ENCODE measurements around the gene FBRS. TPM values are rescaled to one million over a fixed set of nuclear protein-coding genes. Genes with fewer than 3 reads are reported as not detected.
"Not testable (repeated sequence)": the region's sequence is repeated elsewhere in the genome, so short reads cannot be mapped to it uniquely, and the experiment has no call there.

The FBRS gene
- total and polyA plus RNA-seq, 2 donors (not counting 1 experiment from before 2014, with no cell fraction given): 5.5 to 20.8 TPM

DNA sequence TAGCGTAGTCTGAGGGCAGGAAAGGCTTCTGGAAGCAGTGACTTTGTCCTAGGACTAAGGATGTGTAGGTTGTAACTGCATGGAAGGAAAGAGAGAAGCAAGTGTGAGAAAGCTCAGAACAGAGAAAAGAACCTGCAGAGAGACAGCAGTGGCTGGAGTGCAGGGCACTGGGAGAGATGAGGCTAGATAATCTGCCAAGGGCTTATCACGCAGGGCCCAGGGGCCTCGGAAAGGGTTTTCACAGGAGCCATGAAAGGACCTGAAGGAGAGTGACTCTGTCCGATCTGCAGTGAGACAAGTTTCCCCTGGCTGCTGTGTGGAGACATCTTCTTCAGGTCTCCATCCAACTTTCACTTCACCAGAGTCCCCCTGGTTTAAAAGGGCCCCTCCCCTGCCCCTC, 33.7 kb downstream of the FBRS start:
- H3K27me3 ChIP-seq (ENCODE audit: control insufficient read depth, insufficient read depth, low read length): no peaks in the 10 kb centered on the region
- H3K79me2 ChIP-seq (ENCODE audit: control insufficient read depth, insufficient read depth, low read length): no peaks in the 10 kb centered on the region
- no peak overlapping the region for H2AFZ ChIP-seq (ENCODE audit: low read length)
- no peak overlapping the region for H3K27ac ChIP-seq (ENCODE audit: insufficient read depth, low read length)
- TF ChIP-seq EZH2 (IDR thresholded peaks at IDR 0.05; ENCODE audit: low read length, missing control alignments): no peak
- H4K20me1 ChIP-seq (ENCODE audit: control insufficient read depth, extremely low read depth, insufficient read depth, low read length): no peaks in the 10 kb centered on the region
- no peaks in the 10 kb centered on the region for H3K36me3 ChIP-seq (ENCODE audit: control insufficient read depth, insufficient read depth, low read length)
- no peak overlapping the region for H3K4me3 ChIP-seq (replicated peaks in 1 of 4; ENCODE audit: control extremely low read depth in 1 of 4, insufficient read depth in 1 of 4, low read depth in 3 of 4, low read length in 4 of 4)
- H3K4me1 ChIP-seq (ENCODE audit: control insufficient read depth, extremely low read depth, insufficient read depth, low read length): no peaks in the 10 kb centered on the region
- H3K4me2 ChIP-seq (ENCODE audit: extremely low read depth, insufficient read depth, low read length): no peak overlapping the region
- H3K9me3 ChIP-seq (ENCODE audit: control insufficient read depth, insufficient read depth, low read depth, low read length): no peaks in the 10 kb centered on the region
- no peak overlapping the region for H3K9ac ChIP-seq (ENCODE audit: insufficient read depth, low read length)
- no peak for DNase-seq (ENCODE audit: low read depth in 2 of 2)

DNA sequence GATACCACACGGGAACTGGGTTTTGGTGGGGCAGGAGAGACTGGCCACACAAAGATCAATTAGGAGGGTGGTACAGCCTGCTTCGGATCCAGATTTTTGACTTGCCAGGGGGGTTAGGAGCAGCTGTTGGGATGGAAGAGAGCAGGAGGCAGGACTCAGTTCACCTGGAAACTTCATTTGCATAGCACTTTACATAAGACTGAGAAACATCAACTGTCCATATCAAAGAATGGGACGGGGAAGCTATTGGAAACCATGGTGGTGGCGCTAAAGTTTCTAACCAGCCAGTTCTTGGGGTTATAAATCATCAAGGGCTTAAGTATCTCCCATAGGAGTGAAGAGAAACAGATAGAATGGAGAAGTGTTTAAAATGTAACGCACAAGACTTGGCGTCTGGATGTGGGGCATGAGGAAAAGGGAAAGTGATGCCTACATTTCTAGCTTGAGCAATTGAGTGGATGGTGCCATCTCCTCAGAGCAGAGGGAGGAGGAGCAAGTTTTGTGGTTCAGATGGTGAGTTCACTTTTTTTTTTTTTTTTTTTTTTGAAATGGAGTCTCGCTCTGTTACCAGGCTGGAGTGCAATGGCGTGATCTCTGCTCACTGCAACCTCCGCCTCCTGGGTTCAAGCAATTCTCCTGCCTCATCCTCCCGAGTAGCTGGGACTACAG, 34.3 kb downstream of the FBRS start:
- no peaks in the 10 kb centered on the region for H3K79me2 ChIP-seq (ENCODE audit: control insufficient read depth, insufficient read depth, low read length)
- H2AFZ ChIP-seq (ENCODE audit: low read length): no peak overlapping the region
- no peak overlapping the region for H3K4me3 ChIP-seq (replicated peaks in 1 of 4; ENCODE audit: control extremely low read depth in 1 of 4, insufficient read depth in 1 of 4, low read depth in 3 of 4, low read length in 4 of 4)
- H3K9ac ChIP-seq (ENCODE audit: insufficient read depth, low read length): no peak overlapping the region
- H3K27me3 ChIP-seq (ENCODE audit: control insufficient read depth, insufficient read depth, low read length): no peaks in the 10 kb centered on the region
- peaks cover 2% of the 10 kb centered on the region for H3K4me1 ChIP-seq (ENCODE audit: control insufficient read depth, extremely low read depth, insufficient read depth, low read length)
- H4K20me1 ChIP-seq (ENCODE audit: control insufficient read depth, extremely low read depth, insufficient read depth, low read length): no peaks in the 10 kb centered on the region
- no peaks in the 10 kb centered on the region for H3K9me3 ChIP-seq (ENCODE audit: control insufficient read depth, insufficient read depth, low read depth, low read length)
- H3K4me2 ChIP-seq (ENCODE audit: extremely low read depth, insufficient read depth, low read length): no peak overlapping the region
- H3K27ac ChIP-seq (ENCODE audit: insufficient read depth, low read length): no peak overlapping the region
- no peaks in the 10 kb centered on the region for H3K36me3 ChIP-seq (ENCODE audit: control insufficient read depth, insufficient read depth, low read length)
- no peak for DNase-seq (ENCODE audit: low read depth in 2 of 2)
- TF ChIP-seq, protein P1, sequence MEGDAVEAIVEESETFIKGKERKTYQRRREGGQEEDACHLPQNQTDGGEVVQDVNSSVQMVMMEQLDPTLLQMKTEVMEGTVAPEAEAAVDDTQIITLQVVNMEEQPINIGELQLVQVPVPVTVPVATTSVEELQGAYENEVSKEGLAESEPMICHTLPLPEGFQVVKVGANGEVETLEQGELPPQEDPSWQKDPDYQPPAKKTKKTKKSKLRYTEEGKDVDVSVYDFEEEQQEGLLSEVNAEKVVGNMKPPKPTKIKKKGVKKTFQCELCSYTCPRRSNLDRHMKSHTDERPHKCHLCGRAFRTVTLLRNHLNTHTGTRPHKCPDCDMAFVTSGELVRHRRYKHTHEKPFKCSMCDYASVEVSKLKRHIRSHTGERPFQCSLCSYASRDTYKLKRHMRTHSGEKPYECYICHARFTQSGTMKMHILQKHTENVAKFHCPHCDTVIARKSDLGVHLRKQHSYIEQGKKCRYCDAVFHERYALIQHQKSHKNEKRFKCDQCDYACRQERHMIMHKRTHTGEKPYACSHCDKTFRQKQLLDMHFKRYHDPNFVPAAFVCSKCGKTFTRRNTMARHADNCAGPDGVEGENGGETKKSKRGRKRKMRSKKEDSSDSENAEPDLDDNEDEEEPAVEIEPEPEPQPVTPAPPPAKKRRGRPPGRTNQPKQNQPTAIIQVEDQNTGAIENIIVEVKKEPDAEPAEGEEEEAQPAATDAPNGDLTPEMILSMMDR (conservative IDR thresholded peaks at IDR 0.05 in 1 of 2, IDR thresholded peaks at IDR 0.05 in 1 of 2; ENCODE audit: low read depth in 1 of 2, low read length in 2 of 2): no peak
- TF ChIP-seq EZH2 (IDR thresholded peaks at IDR 0.05; ENCODE audit: low read length, missing control alignments): no peak

DNA sequence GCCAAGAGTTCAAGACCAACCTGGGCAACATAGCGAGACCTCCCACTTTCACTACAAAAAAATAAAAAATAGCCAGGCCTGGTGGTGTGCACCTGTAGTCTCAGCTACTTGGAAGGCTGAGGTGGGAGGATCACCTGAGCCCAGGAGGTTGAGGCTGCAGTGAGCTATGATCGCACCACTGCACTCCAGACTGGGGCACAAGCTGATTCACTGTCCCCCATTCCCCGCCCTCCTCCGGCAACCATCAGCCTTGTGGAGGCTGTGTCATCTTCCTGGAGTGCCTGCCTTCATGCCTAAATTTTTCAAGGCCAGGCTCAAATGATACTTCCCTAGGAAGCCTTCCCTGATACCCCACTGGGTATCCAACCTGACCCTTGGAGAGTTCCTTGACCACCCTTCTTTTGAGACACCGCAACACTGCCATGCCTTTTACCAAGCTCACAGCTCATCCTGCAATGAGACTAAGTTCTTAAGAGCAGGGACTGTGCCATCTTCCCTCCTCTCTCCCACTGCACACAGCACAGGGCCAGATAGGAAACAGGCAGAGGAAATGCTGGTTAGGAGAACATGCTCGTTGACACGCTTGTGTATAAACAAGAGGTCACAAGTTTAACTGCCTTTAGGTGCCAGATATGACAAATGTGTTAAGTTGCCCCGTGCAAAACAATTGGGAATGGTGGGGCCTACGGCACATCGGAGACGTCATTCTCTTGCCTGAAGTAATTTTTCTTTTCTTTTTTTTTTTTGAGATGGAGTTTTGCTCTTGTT, 36.9 kb downstream of the FBRS start:
- Histone ChIP-seq H3K79me2 (ENCODE audit: control insufficient read depth, insufficient read depth, low read length) (peaks cover 11% of the 10 kb centered on the region), H3K4me2 (ENCODE audit: extremely low read depth, insufficient read depth, low read length) (no peak overlapping the region)
- no peak for DNase-seq (ENCODE audit: low read depth in 2 of 2)

DNA sequence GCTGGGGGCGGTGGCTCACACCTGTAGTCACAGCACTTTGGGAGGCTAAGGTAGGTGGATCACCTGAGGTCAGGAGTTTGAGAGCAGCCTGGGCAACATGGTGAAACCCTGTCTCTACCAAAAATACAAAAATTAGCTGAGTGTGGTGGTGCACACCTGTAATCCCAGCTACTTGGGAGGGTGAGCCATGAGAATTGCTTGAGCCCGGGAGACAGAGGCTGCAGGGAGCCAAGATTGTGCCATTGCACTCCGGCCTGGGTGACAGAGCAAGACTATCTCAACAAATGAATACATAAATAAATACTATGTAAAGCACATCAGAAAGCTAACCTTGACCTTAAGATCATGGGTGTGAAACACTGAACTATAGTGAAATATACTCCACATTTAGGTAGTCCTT, 38.4 kb downstream of the FBRS start:
- H3K36me3 ChIP-seq (ENCODE audit: control insufficient read depth, insufficient read depth, low read length); H2AFZ ChIP-seq (ENCODE audit: low read length); H3K4me2 ChIP-seq (ENCODE audit: extremely low read depth, insufficient read depth, low read length); H3K27me3 ChIP-seq (ENCODE audit: control insufficient read depth, insufficient read depth, low read length); DNase-seq (ENCODE audit: low read depth in 2 of 2); H3K4me3 ChIP-seq (replicated peaks in 1 of 4; ENCODE audit: control extremely low read depth in 1 of 4, insufficient read depth in 1 of 4, low read depth in 3 of 4, low read length in 4 of 4); H3K4me1 ChIP-seq (ENCODE audit: control insufficient read depth, extremely low read depth, insufficient read depth, low read length); H4K20me1 ChIP-seq (ENCODE audit: control insufficient read depth, extremely low read depth, insufficient read depth, low read length); H3K9me3 ChIP-seq (ENCODE audit: control insufficient read depth, insufficient read depth, low read depth, low read length); H3K27ac ChIP-seq (ENCODE audit: insufficient read depth, low read length); H3K9ac ChIP-seq (ENCODE audit: insufficient read depth, low read length): not testable (repeated sequence)
- peaks cover 26% of the 10 kb centered on the region for H3K79me2 ChIP-seq (ENCODE audit: control insufficient read depth, insufficient read depth, low read length)

More for the DNA sequence above, 36.9 kb downstream of the FBRS start:
- Histone ChIP-seq H3K27ac (ENCODE audit: insufficient read depth, low read length) (no peak overlapping the region), H3K36me3 (ENCODE audit: control insufficient read depth, insufficient read depth, low read length) (no peaks in the 10 kb centered on the region), H2AFZ (ENCODE audit: low read length) (no peak overlapping the region), H3K4me1 (ENCODE audit: control insufficient read depth, extremely low read depth, insufficient read depth, low read length) (peaks cover 5% of the 10 kb centered on the region), H3K9ac (ENCODE audit: insufficient read depth, low read length) (no peak overlapping the region), H4K20me1 (ENCODE audit: control insufficient read depth, extremely low read depth, insufficient read depth, low read length) (no peaks in the 10 kb centered on the region), H3K9me3 (ENCODE audit: control insufficient read depth, insufficient read depth, low read depth, low read length) (no peaks in the 10 kb centered on the region), H3K4me3 (replicated peaks in 1 of 4; ENCODE audit: control extremely low read depth in 1 of 4, insufficient read depth in 1 of 4, low read depth in 3 of 4, low read length in 4 of 4) (no peak overlapping the region), H3K27me3 (ENCODE audit: control insufficient read depth, insufficient read depth, low read length) (no peaks in the 10 kb centered on the region)
- TF ChIP-seq, protein P1 (conservative IDR thresholded peaks at IDR 0.05 in 1 of 2, IDR thresholded peaks at IDR 0.05 in 1 of 2; ENCODE audit: low read depth in 1 of 2, low read length in 2 of 2): no peak
- TF ChIP-seq EZH2 (IDR thresholded peaks at IDR 0.05; ENCODE audit: low read length, missing control alignments): no peak

Measured in fibroblast of lung (primary cell).